ENCODE data around the gene PPP2R5C. TPM values are rescaled to one million over a fixed set of nuclear protein-coding genes. Genes with fewer than 3 reads are reported as not detected.

Gene PPP2R5C
- total and polyA plus RNA-seq, 2 of the 8 experiments (the other 6 are each of a cell fraction or from before 2014, with no cell fraction given) = 49.6 to 95.9 TPM

GRCh38 chr14:101813833-101814232 is 52.3 kb downstream of the PPP2R5C start:
- Histone ChIP-seq H3K27ac (ENCODE audit: low read depth, low read length) (no peak overlapping the region), H3K9me3 (ENCODE audit: insufficient read depth in 2 of 2, low read depth in 1 of 2, low read length in 1 of 2) (no peaks in the 10 kb centered on the region), H3K9ac (replicated peaks in 1 of 4; ENCODE audit: extremely low read depth in 1 of 4, low read depth in 3 of 4, low read length in 3 of 4) (no peak overlapping the region), H2BK15ac (ENCODE audit: low read length) (no peak overlapping the region), H2AFZ (ENCODE audit: low read length) (no peak overlapping the region), H3K36me3 (ENCODE audit: control insufficient read depth in 2 of 4, insufficient read depth in 4 of 4, low read length in 3 of 4) (no peaks in the 10 kb centered on the region), H3K4me1 (replicated peaks in 1 of 4; ENCODE audit: control insufficient read depth in 3 of 4, insufficient read depth in 4 of 4, low read length in 3 of 4) (peaks cover 0 to 7% (median 0%) of the 10 kb centered on the region in 4 experiments; a peak in 3 of 7 replicates), H4K8ac (ENCODE audit: extremely low read depth, insufficient read depth, low read length) (no peak overlapping the region), H2AK5ac (ENCODE audit: low read depth, low read length) (no peak overlapping the region), H4K20me1 (replicated peaks in 1 of 2; ENCODE audit: control insufficient read depth in 1 of 2, insufficient read depth in 2 of 2, low read length in 2 of 2) (peaks cover 0 to 8% of the 10 kb centered on the region in 2 experiments), H3K23me2 (ENCODE audit: low read depth, low read length) (no peaks in the 10 kb centered on the region), H3K79me2 (ENCODE audit: control insufficient read depth in 1 of 2, insufficient read depth in 2 of 2, low read length in 2 of 2) (peaks cover 18 to 78% of the 10 kb centered on the region in 2 experiments), H3K27me3 (replicated peaks in 1 of 4; ENCODE audit: control insufficient read depth in 3 of 4, extremely low read depth in 1 of 4, insufficient read depth in 3 of 4, low read length in 3 of 4) (no peaks in the 10 kb centered on the region), H3K23ac (ENCODE audit: insufficient read length) (no peak overlapping the region), H3K18ac (ENCODE audit: extremely low read depth, low read length) (no peak overlapping the region), H2BK120ac (replicated peaks; ENCODE audit: low read depth, low read length) (no peak overlapping the region), H2BK20ac (ENCODE audit: low read length) (no peak overlapping the region), H4K5ac (ENCODE audit: insufficient read length, low read depth, low read length) (no peak overlapping the region), H3K4ac (replicated peaks; ENCODE audit: insufficient read length, low read depth, low read length) (no peak overlapping the region), H3K79me1 (ENCODE audit: low read depth, low read length) (peaks cover 9% of the 10 kb centered on the region), H3K4me2 (ENCODE audit: insufficient read depth in 1 of 2, low read depth in 2 of 2, low read length in 2 of 2) (no peak overlapping the region), H3K14ac (ENCODE audit: insufficient read length) (no peak overlapping the region), H2BK12ac (ENCODE audit: low read depth, low read length) (no peak overlapping the region), H4K91ac (replicated peaks; ENCODE audit: insufficient read length, low read length) (no peak overlapping the region), H2BK5ac (ENCODE audit: low read depth, low read length) (no peak overlapping the region), H3K4me3 (ENCODE audit: extremely low read depth in 1 of 4, insufficient read depth in 2 of 4, low read depth in 3 of 4, low read length in 4 of 4) (no peak overlapping the region), H3K56ac (replicated peaks; ENCODE audit: insufficient read length, low read depth, low read length) (no peak overlapping the region)
- DNase-seq (ENCODE audit: low read depth in 1 of 2, low spot score in 2 of 2) = no peak
- no peak for TF ChIP-seq SIN3A (conservative IDR thresholded peaks at IDR 0.05 in 1 of 2, IDR thresholded peaks at IDR 0.05 in 1 of 2; ENCODE audit: low read depth in 1 of 2, low read length in 2 of 2)
- no peak for FAIRE-seq
- CTCF ChIA-PET (ENCODE audit: partially characterized antibody) = interaction anchor here (1.3 to 1.9 kb wide), 6 partner anchors 10 to 94 kb away, joined by 4 to 7 read pairs (median 5); no protein-coding TSS in a partner anchor
- POLR2A ChIA-PET (ENCODE audit: partially characterized antibody) = interaction anchor here (1.1 to 1.3 kb wide), 3 partner anchors 10 to 43 kb away, joined by 3 to 6 read pairs (median 4); no protein-coding TSS in a partner anchor
- 91% methylated on average over 1 of the region's 1 CpG; no CpG with 5 or more reads in 1 of the 2 experiments for WGBS, 2 experiments (ENCODE audit: extremely low coverage in 1 of 2, insufficient coverage in 1 of 2, insufficient read length in 1 of 2, insufficient replicate concordance in 2 of 2, low coverage in 1 of 2, low lambda C conversion rate in 2 of 2, missing lambda C conversion rate in 1 of 2)
